H9 (cell line): ENCODE measurements around the gene DDX46. TPM values are rescaled to one million over a fixed set of nuclear protein-coding genes. Genes with fewer than 3 reads are reported as not detected.
A peak's percentile ranks its signal among the peaks of the same experiment; 100 is the strongest.

Experiments
- DNase-seq: peaks from one replicate; pipeline ENCODE4 v3.0.0-alpha.2; 2017
- H2AFZ ChIP-seq: one replicate; pipeline ENCODE4 v1.6.1; 2013; ENCODE audit warnings: mild to moderate bottlenecking, low read length, control low read depth, moderate library complexity
- H2AK5ac ChIP-seq: 2 replicates; pipeline ENCODE4 v1.6.1; 2013; ENCODE audit warnings: low read length, control low read depth, mixed read lengths; ENCODE audit not compliant: insufficient read length
- H2BK120ac ChIP-seq: one replicate; pipeline ENCODE4 v1.6.1; 2013; ENCODE audit warnings: low read depth, mild to moderate bottlenecking, low read length, control low read depth, inconsistent platforms; ENCODE audit not compliant: poor library complexity, severe bottlenecking
- H2BK12ac ChIP-seq: 2 replicates; pipeline ENCODE4 v1.6.1; 2013; ENCODE audit warnings: low read length, control low read depth, mixed read lengths, low read depth; ENCODE audit not compliant: insufficient read length
- H2BK15ac ChIP-seq: 2 replicates; pipeline ENCODE4 v1.6.1; 2013; ENCODE audit warnings: low read depth, low read length, control low read depth
- H2BK20ac ChIP-seq: one replicate; pipeline ENCODE4 v1.6.1; 2013; ENCODE audit warnings: low read depth, mild to moderate bottlenecking, low read length, control low read depth, inconsistent platforms; ENCODE audit not compliant: poor library complexity, severe bottlenecking
- H2BK5ac ChIP-seq: 2 replicates; pipeline ENCODE4 v1.6.1; 2013; ENCODE audit warnings: low read length, control low read depth, mixed read lengths; ENCODE audit not compliant: insufficient read length
- H3K14ac ChIP-seq: 2 replicates; pipeline ENCODE4 v1.6.1; 2013; ENCODE audit warnings: low read length, control low read depth; ENCODE audit not compliant: insufficient read depth
- H3K18ac ChIP-seq: 2 replicates; pipeline ENCODE4 v1.6.1; 2013; ENCODE audit warnings: low read depth, mild to moderate bottlenecking, mixed read lengths, low read length, control low read depth; ENCODE audit not compliant: insufficient read length
- H3K23ac ChIP-seq: 2 replicates; pipeline ENCODE4 v1.6.1; 2013; ENCODE audit warnings: low read length, control low read depth, mixed read lengths, low read depth; ENCODE audit not compliant: insufficient read length
- H3K23me2 ChIP-seq: 2 replicates; pipeline ENCODE4 v1.6.1; 2013; ENCODE audit warnings: low read depth, mild to moderate bottlenecking, mixed read lengths, low read length, control low read depth; ENCODE audit not compliant: insufficient read length, poor library complexity, severe bottlenecking
- H3K27ac ChIP-seq: 2 replicates; pipeline ENCODE4 v1.5.1; 2013; ENCODE audit warnings: low read length, control low read depth, mixed read lengths, low read depth; ENCODE audit not compliant: insufficient read length
- H3K27me3 ChIP-seq: 2 replicates; pipeline ENCODE4 v1.6.1; 2013; ENCODE audit warnings: low read length, control low read depth, inconsistent platforms; ENCODE audit not compliant: insufficient read depth
- H3K4ac ChIP-seq: 2 replicates; pipeline ENCODE4 v1.6.1; 2013; ENCODE audit warnings: low read depth, mild to moderate bottlenecking, control low read depth, inconsistent platforms, low read length, moderate library complexity
- H3K4me1 ChIP-seq: 2 replicates; pipeline ENCODE4 v1.6.1; 2013; ENCODE audit warnings: low read length, control low read depth, inconsistent platforms; ENCODE audit not compliant: insufficient read depth
- H3K4me2 ChIP-seq: 2 replicates; pipeline ENCODE4 v1.6.1; 2013; ENCODE audit warnings: low read length, control low read depth, mixed read lengths; ENCODE audit not compliant: insufficient read length, insufficient read depth
- H3K56ac ChIP-seq: 2 replicates; pipeline ENCODE4 v1.6.1; 2013; ENCODE audit warnings: low read depth, mild to moderate bottlenecking, mixed read lengths, low read length, control low read depth; ENCODE audit not compliant: insufficient read length
- H3K79me1 ChIP-seq: 2 replicates; pipeline ENCODE4 v1.6.1; 2013; ENCODE audit warnings: low read depth, mild to moderate bottlenecking, moderate library complexity, low read length, control low read depth, inconsistent platforms; ENCODE audit not compliant: insufficient read depth, poor library complexity, severe bottlenecking
- H3K79me2 ChIP-seq: 2 replicates; pipeline ENCODE4 v1.6.1; 2013; ENCODE audit warnings: low read length, control low read depth, inconsistent platforms; ENCODE audit not compliant: insufficient read depth
- H3K9ac ChIP-seq: 2 replicates; pipeline ENCODE4 v1.6.1; 2013; ENCODE audit warnings: low read length, control low read depth, mixed read lengths; ENCODE audit not compliant: insufficient read length; ENCODE audit errors: extremely low read depth
- H3K9me3 ChIP-seq: one replicate; pipeline ENCODE4 v1.6.1; 2013; ENCODE audit warnings: low read depth, low read length, inconsistent platforms; ENCODE audit not compliant: control insufficient read depth
- H3T11ph ChIP-seq: one replicate; pipeline ENCODE4 v1.6.1; 2013; ENCODE audit warnings: mild to moderate bottlenecking, low read length, control low read depth, inconsistent platforms
- H4K20me1 ChIP-seq: one replicate; pipeline ENCODE4 v1.6.1; 2013; ENCODE audit not compliant: control insufficient read depth, insufficient read length, insufficient read depth
- H4K5ac ChIP-seq: 2 replicates; pipeline ENCODE4 v1.6.1; 2013; ENCODE audit warnings: low read depth, mild to moderate bottlenecking, mixed read lengths, low read length, control low read depth; ENCODE audit not compliant: insufficient read length
- H4K8ac ChIP-seq: replicated peaks from 2 replicates; pipeline ENCODE4 v1.6.1; 2013; ENCODE audit warnings: low read length, control low read depth, mixed read lengths, low read depth; ENCODE audit not compliant: insufficient read length
- H4K91ac ChIP-seq: 2 replicates; pipeline ENCODE4 v1.6.1; 2013; ENCODE audit warnings: low read depth, mild to moderate bottlenecking, moderate library complexity, mixed read lengths, low read length, control low read depth; ENCODE audit not compliant: insufficient read length
- H3K27ac Mint-ChIP-seq, 3 experiments: 2 replicates in 2 of 3; 3 replicates in 1 of 3; pipeline ENCODE4 v1.8.0; 2020 to 2021; ENCODE audit warnings: mixed read lengths in 3 of 3, mild to moderate bottlenecking in 1 of 3, moderate library complexity in 1 of 3
- H3K27me3 Mint-ChIP-seq: 2 replicates; pipeline ENCODE4 v1.8.0; 2021; ENCODE audit warnings: low read depth, mild to moderate bottlenecking, moderate library complexity, mixed read lengths
- H3K36me3 Mint-ChIP-seq, 3 experiments: 2 replicates in 2 of 3; 3 replicates in 1 of 3; pipeline ENCODE4 v1.8.0; 2020 to 2021; ENCODE audit warnings: low read depth in 3 of 3, mixed read lengths in 3 of 3; ENCODE audit not compliant: insufficient read depth in 1 of 3
- H3K4me1 Mint-ChIP-seq, 2 experiments: 2 replicates each; pipeline ENCODE4 v1.8.0; 2020; ENCODE audit warnings: mixed read lengths in 2 of 2
- H3K4me3 Mint-ChIP-seq, 2 experiments: 2 replicates in 1 of 2; 3 replicates in 1 of 2; pipeline ENCODE4 v1.8.0; 2020 to 2021; ENCODE audit warnings: mild to moderate bottlenecking in 2 of 2, mixed read lengths in 2 of 2, moderate library complexity in 1 of 2
- H3K9me3 Mint-ChIP-seq, 2 experiments: 2 replicates in 1 of 2; 3 replicates in 1 of 2; pipeline ENCODE4 v1.8.0; 2020; ENCODE audit warnings: mild to moderate bottlenecking in 2 of 2, mixed read lengths in 2 of 2, moderate library complexity in 1 of 2
- CTCF ChIP-seq: fragments of 200-600 bp; sonication (generic); conservative IDR thresholded peaks from 3 replicates; pipeline ENCODE4 v1.8.0; 2021; ENCODE audit warnings: antibody characterized with exemption, mild to moderate bottlenecking
- WGBS: extraction: QIAGEN DNeasy Blood & Tissue Kit; methylation state at CpG from one replicate; pipeline ENCODE4 v1.1.7; 2013; ENCODE audit warnings: missing lambda C conversion rate, low lambda C conversion rate, mixed read lengths; ENCODE audit not compliant: insufficient read length; ENCODE audit errors: extremely low coverage; 5-methylcytosine and 5-hydroxymethylcytosine counted together
- total RNA-seq: library from RNA; stranded (reverse); gene quantifications from 2 replicates; pipeline ENCODE4 v1.2.1, GENCODE V29; 2021

Gene DDX46
- total RNA-seq, 1 experiment from 2014 or later = 90.3 TPM

- Histone ChIP-seq H2BK120ac (no peak overlapping the region), H4K91ac (no peak overlapping the region), H4K5ac (no peak overlapping the region), H3K27me3 (no peaks in the 10 kb centered on the region), H2BK12ac (no peak overlapping the region), H2AFZ (no peak overlapping the region), H4K20me1 (no peaks in the 10 kb centered on the region), H3K18ac (no peak overlapping the region), H3K79me1 (no peaks in the 10 kb centered on the region), H3K79me2 (no peaks in the 10 kb centered on the region), H3K9ac (no peak overlapping the region), H3K9me3 (no peaks in the 10 kb centered on the region), H2BK15ac (no peak overlapping the region), H3K23me2 (no peaks in the 10 kb centered on the region), H3K4me1 (no peaks in the 10 kb centered on the region), H3T11ph (no peak overlapping the region), H3K4ac (no peak overlapping the region), H3K14ac (no peak overlapping the region), H3K56ac (no peak overlapping the region), H2AK5ac (no peak overlapping the region), H4K8ac (no peak overlapping the region), H3K23ac (no peak overlapping the region), H3K27ac (no peak overlapping the region), H2BK20ac (no peak overlapping the region), H3K4me2 (no peak overlapping the region), H2BK5ac (no peak overlapping the region)
- Mint-ChIP-seq H3K4me1 (peaks cover 16% of the 10 kb centered on the region in 2 experiments), H3K9me3 (no peaks in the 10 kb centered on the region), H3K27me3 (no peaks in the 10 kb centered on the region), H3K36me3 (peaks cover 47 to 91% (median 85%) of the 10 kb centered on the region in 3 experiments; a peak in 6 of 7 replicates), H3K27ac (peak overlapping the region in 2 of 3 experiments; percentile 29 to 82; a peak in 4 of 7 replicates), H3K4me3 (no peak overlapping the region)
- TF ChIP-seq CTCF = peak; percentile 31; the same call in 1 of the 3 replicates
- no CpG with 5 or more reads among the region's 4 CpGs for WGBS
- no peak for DNase-seq
These were observed 25.8 kb downstream of the DDX46 start for GRCh38 chr5:134784241-134784920.
